Thyroid gland (tissue), 4 donors: Measurements from ENCODE around the gene PTGFR.

ENCODE experiments used
- CTCF ChIP-seq, 6 experiments: fragments of 200-600 bp in 3 of 6; fragments of 450-650 bp in 3 of 6; sonication (generic) in 3 of 6; IDR thresholded peaks; one replicate each; pipeline ENCODE4 v1.5.1; 2016 to 2019; ENCODE audit warnings: antibody characterized with exemption in 6 of 6, mild to moderate bottlenecking in 2 of 6, inconsistent platforms in 1 of 6, moderate library complexity in 1 of 6
- POLR2A ChIP-seq, 2 donors: fragments of 450-650 bp; IDR thresholded peaks; one replicate each; pipeline ENCODE4 v1.6.1; 2017; ENCODE audit warnings: antibody characterized with exemption in 2 of 2, mild to moderate bottlenecking in 2 of 2, moderate library complexity in 1 of 2

- TF ChIP-seq CTCF (IDR thresholded peaks at IDR 0.05) (no peak), POLR2A (IDR thresholded peaks at IDR 0.05) (no peak)
Measured at GRCh38 chr1:78526496-78526895, 35.7 kb downstream of the PTGFR start.
